HCT116 (cell line): ENCODE measurements around the gene ALOX15. TPM values are rescaled to one million over a fixed set of nuclear protein-coding genes. Genes with fewer than 3 reads are reported as not detected.
"Not testable (repeated sequence)": the region's sequence is repeated elsewhere in the genome, so short reads cannot be mapped to it uniquely, and the experiment has no call there.

ENCODE experiments used
- ATAC-seq: fragments of 200-7000 bp; cut with Tn5 transposase; 2 replicates; pipeline ENCODE4 v1.9.1; 2020; ENCODE audit warnings: mild to moderate bottlenecking, moderate library complexity
- BruUV-seq: library from RNA; stranded (reverse); fragments of 400-500 nt; replicated peaks from 2 replicates; lab custom pipeline; 2021; lab: Mats Ljungman, UMichigan
- CTCF ChIA-PET: fragments of 300-600 bp; sonication (Branson Sonifier 250); formaldehyde crosslinking; loops from one replicate; lab custom pipeline; 2021; ENCODE audit warnings: antibody characterized with exemption; lab: Charles Lee
- POLR2A ChIA-PET: fragments of 300-600, 350-600 bp; sonication (Branson Sonifier 250); formaldehyde crosslinking; loops from one replicate; lab custom pipeline; 2021; ENCODE audit warnings: antibody characterized with exemption; lab: Charles Lee
- RAD21 ChIA-PET, 2 experiments: fragments of 300-600 bp; sonication (Branson Sonifier 250); formaldehyde crosslinking; loops; one replicate each; lab custom pipeline; 2023; ENCODE audit warnings: low total read pairs in 2 of 2; ENCODE audit not compliant: uncharacterized antibody in 2 of 2, unreplicated experiment in 2 of 2, low non-redundant PET in 1 of 2; lab: Charles Lee
- DNase-seq: peaks from one replicate; pipeline ENCODE4 v3.0.0-alpha.2; 2010; ENCODE audit warnings: low read depth, low spot score
- H2AFZ ChIP-seq: fragments of 200-600 bp; shearing (Covaris generic), sonication (generic); 2 replicates; pipeline ENCODE4 v1.6.1; 2017; ENCODE audit warnings: low read depth, mixed run types, mixed read lengths, antibody characterized with exemption, low read length; ENCODE audit not compliant: poor library complexity, severe bottlenecking
- H3K27ac ChIP-seq: 2 replicates; pipeline ENCODE4 v1.5.1; 2012; ENCODE audit warnings: low read depth, low read length
- H3K27me3 ChIP-seq: fragments of 200-600 bp; sonication (generic); 2 replicates; pipeline ENCODE4 v1.6.1; 2016; ENCODE audit warnings: mixed run types, low read length, mixed read lengths; ENCODE audit not compliant: insufficient read depth
- H3K36me3 ChIP-seq, 2 experiments: fragments of 200-500 bp in 1 of 2; fragments of 200-600 bp in 1 of 2; sonication (Bioruptor generic) in 1 of 2; sonication (generic) in 1 of 2; 2 replicates each; pipeline versions ENCODE4 v1.5.1 to v1.6.1; 2014 to 2016; ENCODE audit warnings: low read length in 2 of 2, inconsistent platforms in 1 of 2, mixed read lengths in 1 of 2, mixed run types in 1 of 2; ENCODE audit not compliant: insufficient read depth in 2 of 2, control insufficient read depth in 1 of 2
- H3K4me1 ChIP-seq, 2 experiments: fragments of 200-600 bp in 1 of 2; sonication (generic) in 1 of 2; 2 replicates each; pipeline versions ENCODE4 v1.5.1 to v1.6.1; 2012 to 2017; ENCODE audit warnings: low read length in 2 of 2, inconsistent platforms in 1 of 2, mild to moderate bottlenecking in 1 of 2, mixed read lengths in 1 of 2, mixed run types in 1 of 2, moderate library complexity in 1 of 2; ENCODE audit not compliant: insufficient read depth in 2 of 2, control insufficient read depth in 1 of 2
- H3K4me2 ChIP-seq: fragments of 200-600 bp; sonication (generic); 2 replicates; pipeline ENCODE4 v1.6.1; 2017; ENCODE audit warnings: mixed run types, low read length, mixed read lengths
- H3K4me3 ChIP-seq, 2 experiments: fragments of 200-600 bp in 1 of 2; sonication (generic) in 1 of 2; replicated peaks in 1 of 2; 2 replicates each; pipeline ENCODE4 v1.5.1; 2011 to 2016; ENCODE audit warnings: low read length in 2 of 2, control low read depth in 1 of 2, low read depth in 1 of 2, mild to moderate bottlenecking in 1 of 2, mixed read lengths in 1 of 2, mixed run types in 1 of 2
- H3K79me2 ChIP-seq: fragments of 200-600 bp; sonication (generic); 2 replicates; pipeline ENCODE4 v1.6.1; 2017; ENCODE audit warnings: mild to moderate bottlenecking, mixed run types, low read length, moderate library complexity, mixed read lengths; ENCODE audit not compliant: insufficient read depth
- H3K9ac ChIP-seq: fragments of 200-600 bp; sonication (generic); 2 replicates; pipeline ENCODE4 v1.6.1; 2016; ENCODE audit warnings: low read length, mixed read lengths
- H3K9me2 ChIP-seq: fragments of 200-600 bp; sonication (generic), shearing (Covaris generic); 2 replicates; pipeline ENCODE4 v1.6.1; 2017; ENCODE audit warnings: mixed run types, mild to moderate bottlenecking, moderate library complexity; ENCODE audit not compliant: insufficient read depth
- H3K9me3 ChIP-seq, 2 experiments: fragments of 200-500 bp in 1 of 2; fragments of 200-600 bp in 1 of 2; sonication (Bioruptor generic) in 1 of 2; sonication (generic) in 1 of 2; 2 replicates each; pipeline ENCODE4 v1.6.1; 2014 to 2017; ENCODE audit warnings: low read length in 2 of 2, mixed read lengths in 2 of 2, inconsistent platforms in 1 of 2, low read depth in 1 of 2, mild to moderate bottlenecking in 1 of 2, mixed run types in 1 of 2, moderate library complexity in 1 of 2; ENCODE audit not compliant: control insufficient read depth in 1 of 2, insufficient read depth in 1 of 2
- H4K20me1 ChIP-seq: fragments of 200-600 bp; sonication (generic), shearing (Covaris generic); 2 replicates; pipeline ENCODE4 v1.6.1; 2017; ENCODE audit warnings: mixed run types, mild to moderate bottlenecking, moderate library complexity; ENCODE audit not compliant: insufficient read depth
- ATF3 ChIP-seq: IDR thresholded peaks from 2 replicates; pipeline ENCODE4 v1.6.1; 2012
- CBX3 ChIP-seq: IDR thresholded peaks from 2 replicates; pipeline ENCODE4 v1.6.1; 2012; ENCODE audit warnings: low read depth
- EGR1 ChIP-seq: IDR thresholded peaks from 2 replicates; pipeline ENCODE4 v1.6.1; 2012; ENCODE audit warnings: low read depth
- EZH2 ChIP-seq: fragments of 200-600 bp; sonication (generic); IDR thresholded peaks from 2 replicates; pipeline ENCODE4 v1.6.1; 2017; ENCODE audit warnings: antibody characterized with exemption, mixed run types
- FOSL1 ChIP-seq: IDR thresholded peaks from 2 replicates; pipeline ENCODE4 v1.6.1; 2012; ENCODE audit warnings: low read depth
- JUND ChIP-seq: IDR thresholded peaks from 2 replicates; pipeline ENCODE4 v1.6.1; 2012
- POLR2AphosphoS5 ChIP-seq: IDR thresholded peaks from 2 replicates; pipeline ENCODE4 v1.6.1; 2011; ENCODE audit warnings: mild to moderate bottlenecking, low read depth, low read length, moderate library complexity
- RAD21 ChIP-seq: IDR thresholded peaks from 2 replicates; pipeline ENCODE4 v1.6.1; 2012; ENCODE audit warnings: low read depth, mild to moderate bottlenecking
- SIN3A ChIP-seq: IDR thresholded peaks from 2 replicates; pipeline ENCODE4 v1.6.1; 2012; ENCODE audit warnings: low read depth
- SRF ChIP-seq: IDR thresholded peaks from 2 replicates; pipeline ENCODE4 v1.6.1; 2012; ENCODE audit warnings: low read depth
- TCF7L2 ChIP-seq: IDR thresholded peaks from 2 replicates; pipeline ENCODE4 v1.7.0; 2011; ENCODE audit warnings: borderline replicate concordance, inconsistent platforms; ENCODE audit not compliant: insufficient read depth, insufficient read length; ENCODE audit errors: extremely low read depth
- YY1 ChIP-seq: IDR thresholded peaks from 2 replicates; pipeline ENCODE4 v1.6.1; 2011; ENCODE audit warnings: low read length, low read depth, moderate library complexity, mild to moderate bottlenecking; ENCODE audit not compliant: insufficient replicate concordance; ENCODE audit errors: extremely low read depth
- ZNF274 ChIP-seq: fragments of 200-500 bp; sonication (Bioruptor generic); IDR thresholded peaks from 2 replicates; pipeline ENCODE4 v1.6.1; 2014; ENCODE audit warnings: mild to moderate bottlenecking, low read depth, low read length, inconsistent platforms
- intact Hi-C: fragments of 100-400 bp; cut with micrococcal nuclease; formaldehyde crosslinking; loops from 2 replicates; pipeline ENCODE4 v1.10.0; 2022
- total RNA-seq: library from RNA; stranded (reverse); gene quantifications from one replicate; pipeline ENCODE4 v1.2.1, GENCODE V29; 2021; ENCODE audit not compliant: unreplicated experiment
- TF ChIP-seq, protein P1 (sequence below): IDR thresholded peaks from 2 replicates; pipeline ENCODE4 v1.6.1; 2012; ENCODE audit warnings: low read depth

The ALOX15 gene
- total RNA-seq, 1 experiment from 2014 or later, result 0.57 TPM

DNA sequence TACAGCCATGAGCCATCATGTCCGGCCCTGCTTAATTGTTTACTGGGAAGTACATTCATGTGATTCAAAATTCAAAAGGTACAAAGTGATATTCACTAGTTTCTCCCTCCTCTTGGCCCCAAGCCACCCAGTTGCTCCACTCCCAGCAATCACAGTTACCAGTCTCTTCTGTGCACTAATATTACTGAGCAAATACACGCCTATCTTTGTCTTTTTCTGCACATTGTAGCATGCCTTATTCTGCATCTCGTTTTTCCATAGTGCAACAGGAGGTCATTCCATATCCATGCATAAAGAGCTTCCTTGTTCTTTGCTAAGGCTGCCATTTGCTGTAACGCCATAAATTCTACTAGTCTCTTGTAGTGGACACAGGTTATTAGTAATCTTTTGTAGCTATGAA is 2.2 kb upstream of the ALOX15 start (continued):
- no peak for TF ChIP-seq TCF7L2

GRCh38 chr17:4642286-4642685 is 808 bp upstream of the ALOX15 start:
- no peak overlapping the region for H3K4me2 ChIP-seq
- POLR2A ChIA-PET, result no interaction called here

GRCh38 chr17:4640569-4641188 is 799 bp downstream of the ALOX15 start:
- intact Hi-C loops, H3K9ac ChIP-seq, H3K4me3 ChIP-seq, H2AFZ ChIP-seq, BruUV-seq, H3K36me3 ChIP-seq, H3K4me1 ChIP-seq, CTCF ChIA-PET, ATAC-seq, H3K9me2 ChIP-seq, H3K27ac ChIP-seq, DNase-seq, H3K9me3 ChIP-seq, H3K4me2 ChIP-seq, H4K20me1 ChIP-seq, H3K27me3 ChIP-seq, RAD21 ChIA-PET, POLR2A ChIA-PET, H3K79me2 ChIP-seq: not testable (repeated sequence)

More at GRCh38 chr17:4642286-4642685, 808 bp upstream of the ALOX15 start:
- no peak overlapping the region for H3K9ac ChIP-seq
- intact Hi-C loops, result no loop called here
- H3K9me3 ChIP-seq, result no peaks in the 10 kb centered on the region
- H3K4me3 ChIP-seq, result no peak overlapping the region
- no peaks in the 10 kb centered on the region for H3K27me3 ChIP-seq
- no peaks in the 10 kb centered on the region for H3K36me3 ChIP-seq
- peaks cover 3 to 7% of the 10 kb centered on the region in 2 experiments; a peak in 2 of 4 replicates for H3K4me1 ChIP-seq
- no peak for DNase-seq
- TF ChIP-seq YY1, result no peak
- no peak for TF ChIP-seq SIN3A
- TF ChIP-seq EZH2, result no peak
- no peak for TF ChIP-seq TCF7L2
- TF ChIP-seq RAD21, result no peak
- TF ChIP-seq FOSL1, result no peak
- TF ChIP-seq ATF3, result no peak
- TF ChIP-seq EGR1, result no peak
- TF ChIP-seq CBX3, result no peak
- no peak for TF ChIP-seq SRF
- TF ChIP-seq ZNF274, result no peak
- TF ChIP-seq, protein P1, sequence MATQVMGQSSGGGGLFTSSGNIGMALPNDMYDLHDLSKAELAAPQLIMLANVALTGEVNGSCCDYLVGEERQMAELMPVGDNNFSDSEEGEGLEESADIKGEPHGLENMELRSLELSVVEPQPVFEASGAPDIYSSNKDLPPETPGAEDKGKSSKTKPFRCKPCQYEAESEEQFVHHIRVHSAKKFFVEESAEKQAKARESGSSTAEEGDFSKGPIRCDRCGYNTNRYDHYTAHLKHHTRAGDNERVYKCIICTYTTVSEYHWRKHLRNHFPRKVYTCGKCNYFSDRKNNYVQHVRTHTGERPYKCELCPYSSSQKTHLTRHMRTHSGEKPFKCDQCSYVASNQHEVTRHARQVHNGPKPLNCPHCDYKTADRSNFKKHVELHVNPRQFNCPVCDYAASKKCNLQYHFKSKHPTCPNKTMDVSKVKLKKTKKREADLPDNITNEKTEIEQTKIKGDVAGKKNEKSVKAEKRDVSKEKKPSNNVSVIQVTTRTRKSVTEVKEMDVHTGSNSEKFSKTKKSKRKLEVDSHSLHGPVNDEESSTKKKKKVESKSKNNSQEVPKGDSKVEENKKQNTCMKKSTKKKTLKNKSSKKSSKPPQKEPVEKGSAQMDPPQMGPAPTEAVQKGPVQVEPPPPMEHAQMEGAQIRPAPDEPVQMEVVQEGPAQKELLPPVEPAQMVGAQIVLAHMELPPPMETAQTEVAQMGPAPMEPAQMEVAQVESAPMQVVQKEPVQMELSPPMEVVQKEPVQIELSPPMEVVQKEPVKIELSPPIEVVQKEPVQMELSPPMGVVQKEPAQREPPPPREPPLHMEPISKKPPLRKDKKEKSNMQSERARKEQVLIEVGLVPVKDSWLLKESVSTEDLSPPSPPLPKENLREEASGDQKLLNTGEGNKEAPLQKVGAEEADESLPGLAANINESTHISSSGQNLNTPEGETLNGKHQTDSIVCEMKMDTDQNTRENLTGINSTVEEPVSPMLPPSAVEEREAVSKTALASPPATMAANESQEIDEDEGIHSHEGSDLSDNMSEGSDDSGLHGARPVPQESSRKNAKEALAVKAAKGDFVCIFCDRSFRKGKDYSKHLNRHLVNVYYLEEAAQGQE, result no peak
- no peak for TF ChIP-seq POLR2AphosphoS5
- no peak for TF ChIP-seq JUND
- H4K20me1 ChIP-seq, result no peaks in the 10 kb centered on the region
- no peaks in the 10 kb centered on the region for H3K9me2 ChIP-seq
- ATAC-seq, result no peak
- no peak overlapping the region for H3K27ac ChIP-seq
- CTCF ChIA-PET, result no interaction called here
- RAD21 ChIA-PET, result no interaction called here
- no TSS peak for BruUV-seq
- H2AFZ ChIP-seq, result no peak overlapping the region
- H3K79me2 ChIP-seq, result no peaks in the 10 kb centered on the region
